ENCODE measurements around the gene KAT2A. TPM values are rescaled to one million over a fixed set of nuclear protein-coding genes. Genes with fewer than 3 reads are reported as not detected.

The KAT2A gene
- total RNA-seq, 4 donors from 2014 or later, result 30.2 to 68.7 (median 33.9) TPM

DNA sequence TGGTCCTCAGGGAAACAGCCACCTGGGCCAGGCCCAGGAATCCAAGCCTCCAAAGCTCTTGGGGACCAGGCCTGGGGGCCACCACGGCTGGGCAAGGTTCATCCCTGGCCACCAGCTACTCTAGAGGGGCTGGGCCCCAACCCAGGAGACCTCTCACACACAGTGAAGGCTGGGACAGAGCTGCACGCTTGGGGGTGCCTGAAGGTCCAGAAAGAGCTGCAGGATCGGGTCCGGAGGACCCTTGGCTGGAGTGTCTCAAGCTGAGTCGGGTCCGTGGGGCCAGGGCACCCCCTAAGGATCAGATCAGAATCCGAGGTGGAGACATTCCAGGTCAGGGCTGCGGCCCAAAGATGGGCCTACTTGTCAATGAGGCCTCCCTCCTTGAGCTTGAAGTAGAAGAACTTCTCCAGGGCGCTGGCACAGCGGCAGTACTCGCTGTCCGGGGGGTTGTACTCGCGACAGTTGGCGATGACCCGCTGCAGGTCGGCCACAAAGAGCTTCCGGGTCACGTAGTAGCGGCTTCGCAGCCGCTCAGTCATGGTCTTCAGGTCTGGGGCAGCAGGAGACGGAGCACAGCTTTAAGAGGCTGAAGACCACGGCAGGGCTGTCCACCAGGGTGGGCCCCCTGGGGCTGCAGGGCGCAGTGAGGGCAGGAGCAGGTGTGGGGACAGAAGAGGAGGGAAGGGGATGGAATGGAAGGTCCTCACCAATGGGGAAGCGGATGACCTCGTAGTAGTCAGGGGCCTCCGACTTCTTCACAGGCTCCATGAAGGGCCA is 7.7 kb downstream of the KAT2A start:
- TF ChIP-seq, protein P1, sequence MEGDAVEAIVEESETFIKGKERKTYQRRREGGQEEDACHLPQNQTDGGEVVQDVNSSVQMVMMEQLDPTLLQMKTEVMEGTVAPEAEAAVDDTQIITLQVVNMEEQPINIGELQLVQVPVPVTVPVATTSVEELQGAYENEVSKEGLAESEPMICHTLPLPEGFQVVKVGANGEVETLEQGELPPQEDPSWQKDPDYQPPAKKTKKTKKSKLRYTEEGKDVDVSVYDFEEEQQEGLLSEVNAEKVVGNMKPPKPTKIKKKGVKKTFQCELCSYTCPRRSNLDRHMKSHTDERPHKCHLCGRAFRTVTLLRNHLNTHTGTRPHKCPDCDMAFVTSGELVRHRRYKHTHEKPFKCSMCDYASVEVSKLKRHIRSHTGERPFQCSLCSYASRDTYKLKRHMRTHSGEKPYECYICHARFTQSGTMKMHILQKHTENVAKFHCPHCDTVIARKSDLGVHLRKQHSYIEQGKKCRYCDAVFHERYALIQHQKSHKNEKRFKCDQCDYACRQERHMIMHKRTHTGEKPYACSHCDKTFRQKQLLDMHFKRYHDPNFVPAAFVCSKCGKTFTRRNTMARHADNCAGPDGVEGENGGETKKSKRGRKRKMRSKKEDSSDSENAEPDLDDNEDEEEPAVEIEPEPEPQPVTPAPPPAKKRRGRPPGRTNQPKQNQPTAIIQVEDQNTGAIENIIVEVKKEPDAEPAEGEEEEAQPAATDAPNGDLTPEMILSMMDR (IDR thresholded peaks at IDR 0.05), result no peak
- DNase-seq (ENCODE audit: low spot score) (no peak), ATAC-seq (ENCODE audit: low FRiP score) (no peak)

DNA sequence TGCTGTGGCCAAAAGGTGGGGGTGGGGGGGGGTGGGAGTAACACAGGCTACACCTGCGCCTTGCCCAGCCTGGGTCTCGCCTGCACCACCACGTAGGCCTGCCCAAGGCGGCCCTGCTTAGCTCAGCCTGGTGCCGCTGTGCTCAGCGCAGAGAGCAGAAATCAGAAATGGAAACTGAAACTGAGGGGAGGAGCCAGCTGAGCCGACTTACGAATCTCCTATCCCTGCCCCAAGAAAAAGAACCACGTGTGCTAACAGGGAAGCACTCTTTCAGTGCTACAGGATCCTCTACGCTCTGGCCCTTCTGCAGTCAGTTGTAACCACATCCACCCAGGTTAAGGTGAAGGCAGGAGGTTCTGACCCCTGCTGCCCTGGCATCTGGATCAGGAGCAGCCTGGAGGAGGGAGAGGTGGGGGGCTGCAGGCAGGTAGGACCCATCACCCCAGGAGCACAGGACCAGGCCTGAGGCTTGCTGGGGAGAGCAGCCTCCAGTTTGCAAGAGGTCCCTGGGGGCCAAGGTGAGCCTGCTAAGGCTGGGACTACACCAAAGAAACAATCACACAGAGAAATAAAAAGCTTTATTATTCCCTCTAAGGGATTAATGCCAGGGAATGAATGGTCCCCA is 8.5 kb downstream of the KAT2A start, which contains the start of gene DHX58:
Gene DHX58, minus strand, starts transcription at position 163 of the 625 bp plus-strand sequence. CDS start 822 bp downstream, outside the sequence.
- ATAC-seq (ENCODE audit: low FRiP score), result peak; percentile 80
- TF ChIP-seq, protein P1 (IDR thresholded peaks at IDR 0.05), result no peak
- no peak for DNase-seq (ENCODE audit: low spot score)

DNA sequence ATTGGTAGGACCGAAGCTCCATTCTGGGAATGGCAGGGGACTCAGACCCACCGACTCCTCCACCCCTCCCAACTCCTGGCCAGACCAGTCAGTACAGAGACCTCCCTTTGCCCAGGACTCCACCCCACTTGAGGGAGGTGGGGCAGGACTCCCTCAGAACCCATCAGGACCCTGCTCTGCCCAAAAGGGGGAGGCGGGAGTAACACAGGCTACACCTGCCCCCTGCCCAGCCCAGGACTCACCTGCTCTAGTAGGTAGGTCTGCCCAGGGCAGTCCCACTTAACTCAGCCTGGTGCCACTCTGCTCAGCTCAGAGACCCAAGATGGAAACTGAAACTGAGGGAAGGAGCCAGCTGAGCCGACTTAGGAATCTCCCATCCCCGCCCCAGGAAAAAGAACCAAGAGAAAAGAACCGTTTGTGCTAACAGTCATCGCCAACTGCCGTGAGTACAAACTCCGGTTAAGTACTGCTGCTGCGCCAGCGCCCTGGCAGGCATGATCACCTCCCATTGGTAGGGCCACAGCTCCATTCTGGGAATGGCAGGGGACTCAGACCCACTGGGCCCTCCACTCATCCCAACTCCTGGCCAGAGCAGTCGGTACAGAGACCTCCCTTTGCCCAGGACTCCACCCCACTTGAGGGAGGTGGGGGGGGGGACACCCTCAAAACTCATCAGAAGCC is 9.2 kb downstream of the KAT2A start:
- TF ChIP-seq, protein P1 (IDR thresholded peaks at IDR 0.05), result no peak
- ATAC-seq (ENCODE audit: low FRiP score), result peak; percentile 56
- DNase-seq (ENCODE audit: low spot score), result no peak

DNA sequence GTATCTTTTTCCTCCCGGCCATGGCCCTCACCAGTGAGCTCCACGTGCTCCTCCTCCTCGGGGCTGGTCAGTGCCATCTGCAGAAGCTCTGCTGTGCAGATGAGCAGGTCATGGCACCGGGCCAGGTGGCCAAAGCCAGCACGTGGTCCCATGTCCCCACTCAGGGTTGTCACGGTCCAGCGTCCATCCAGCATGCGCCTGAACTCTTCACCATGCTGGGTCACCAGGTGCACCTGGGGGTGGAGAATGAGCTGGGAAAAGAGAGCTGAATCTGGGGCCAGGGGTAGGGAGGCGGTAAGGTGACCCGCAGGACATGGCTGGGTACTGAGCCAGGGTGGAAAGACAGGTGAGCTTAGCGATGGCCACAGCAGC is 9.9 kb downstream of the KAT2A start:
- no peak for ATAC-seq (ENCODE audit: low FRiP score)
- TF ChIP-seq, protein P1 (IDR thresholded peaks at IDR 0.05), result no peak
- DNase-seq (ENCODE audit: low spot score), result no peak

DNA sequence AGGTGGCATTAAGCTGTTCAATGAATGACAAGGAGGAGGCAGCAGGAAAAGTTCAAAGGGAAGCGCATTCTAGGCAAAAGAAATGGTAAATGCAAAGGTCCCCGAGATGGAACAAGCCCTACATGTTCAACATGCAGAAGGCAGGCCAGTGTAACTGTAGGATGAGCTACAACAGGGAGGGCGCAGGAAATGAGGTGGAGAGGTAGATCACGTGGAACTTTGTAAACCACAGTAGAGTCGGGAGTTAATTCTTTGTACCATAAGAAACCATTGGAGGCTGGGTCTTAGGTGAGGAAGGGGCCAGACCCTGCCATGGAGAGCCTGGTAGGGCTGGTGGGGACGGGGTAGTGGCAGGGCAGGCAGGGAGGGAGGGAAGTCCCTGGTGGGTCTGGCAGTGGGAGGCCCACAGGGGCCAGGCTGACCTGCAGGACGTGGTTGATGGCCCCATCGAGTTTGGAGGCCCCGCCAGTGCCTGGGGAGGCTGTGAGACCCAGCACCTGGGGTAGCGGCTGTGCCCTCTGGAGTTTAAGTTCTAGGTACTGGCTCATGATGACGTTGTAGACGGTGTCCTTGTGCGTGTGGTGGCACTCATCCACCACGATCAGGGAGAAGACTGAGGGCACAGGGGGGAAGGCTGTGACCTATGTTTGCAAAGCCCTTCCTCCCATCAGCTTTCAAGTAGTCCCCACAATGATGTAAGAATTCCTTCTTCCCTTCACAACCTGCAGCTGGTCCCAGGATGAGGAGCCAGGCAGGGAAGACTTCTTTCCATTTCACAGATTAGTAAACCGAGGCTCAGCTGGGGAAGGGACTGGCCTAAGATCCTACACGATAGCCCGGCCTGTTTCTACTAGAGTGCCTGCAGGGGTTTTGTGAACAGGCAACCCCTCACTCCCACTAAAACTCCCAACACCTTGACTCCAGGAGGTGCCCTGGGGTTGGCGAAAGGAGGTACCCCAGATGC is 10.6 kb downstream of the KAT2A start:
- ATAC-seq (ENCODE audit: low FRiP score) (no peak), DNase-seq (ENCODE audit: low spot score) (no peak)
- TF ChIP-seq, protein P1 (IDR thresholded peaks at IDR 0.05), result no peak

DNA sequence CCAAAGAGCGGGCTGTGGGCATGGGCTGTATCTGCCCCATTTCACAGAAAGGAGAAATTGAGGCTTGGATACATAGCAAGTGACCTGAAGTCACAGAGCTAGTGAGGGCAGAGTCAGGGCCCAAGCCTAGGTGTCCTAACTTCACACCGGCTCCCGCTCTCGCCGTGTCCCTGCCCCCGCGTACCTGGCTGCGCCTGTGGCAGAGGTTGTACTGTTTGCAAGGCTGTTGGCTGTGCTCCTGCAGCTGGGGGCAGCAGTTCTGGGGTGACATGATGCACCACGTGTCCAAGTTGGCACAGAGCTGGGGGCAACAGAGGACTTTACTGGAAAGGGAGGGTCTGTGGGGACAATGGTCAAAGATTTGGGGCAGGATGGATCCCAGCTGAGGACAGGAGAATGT is 12.1 kb downstream of the KAT2A start:
- TF ChIP-seq, protein P1 (IDR thresholded peaks at IDR 0.05), result no peak
- ATAC-seq (ENCODE audit: low FRiP score) (no peak), DNase-seq (ENCODE audit: low spot score) (no peak)

Data from omental fat pad (tissue), 4 donors.